Measurements from ENCODE around the gene HSF2BP. TPM values are rescaled to one million over a fixed set of nuclear protein-coding genes. Genes with fewer than 3 reads are reported as not detected.

HSF2BP gene
- polyA plus RNA-seq, 1 of the 3 experiments (the other 2 are of a cell fraction): 1.1 TPM

DNA sequence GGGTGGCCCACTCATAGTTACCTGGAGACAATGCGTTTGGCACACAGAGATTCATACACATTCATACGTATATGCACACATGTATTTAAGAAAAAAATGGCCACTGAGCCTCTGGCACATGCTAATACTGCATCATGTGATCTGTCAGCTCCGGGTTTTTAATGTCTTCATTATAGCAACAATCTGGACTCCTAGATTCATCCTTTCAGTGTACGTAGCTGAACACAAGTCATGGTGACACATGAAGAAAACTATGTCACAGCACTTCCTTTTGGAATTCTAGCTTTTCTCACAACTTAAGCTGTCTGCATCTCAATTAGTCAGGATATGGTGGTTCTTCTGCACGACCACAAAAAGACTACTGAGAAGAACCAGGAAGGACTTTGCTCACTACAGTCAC, 24.7 kb downstream of the HSF2BP start (continued):
- TF ChIP-seq ZBTB33 (IDR thresholded peaks at IDR 0.05; ENCODE audit: borderline replicate concordance, low read depth): no peak
- no peak for TF ChIP-seq POLR2AphosphoS5 (IDR thresholded peaks at IDR 0.05; ENCODE audit: low read depth, low read length)
- no peak for TF ChIP-seq GATA2 (CRISPR knock-in tag; IDR thresholded peaks at IDR 0.05)
- TF ChIP-seq, protein P1, sequence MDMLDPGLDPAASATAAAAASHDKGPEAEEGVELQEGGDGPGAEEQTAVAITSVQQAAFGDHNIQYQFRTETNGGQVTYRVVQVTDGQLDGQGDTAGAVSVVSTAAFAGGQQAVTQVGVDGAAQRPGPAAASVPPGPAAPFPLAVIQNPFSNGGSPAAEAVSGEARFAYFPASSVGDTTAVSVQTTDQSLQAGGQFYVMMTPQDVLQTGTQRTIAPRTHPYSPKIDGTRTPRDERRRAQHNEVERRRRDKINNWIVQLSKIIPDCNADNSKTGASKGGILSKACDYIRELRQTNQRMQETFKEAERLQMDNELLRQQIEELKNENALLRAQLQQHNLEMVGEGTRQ (IDR thresholded peaks at IDR 0.05; ENCODE audit: borderline replicate concordance, low read depth, low read length): no peak
- TF ChIP-seq FOXM1 (IDR thresholded peaks at IDR 0.05; ENCODE audit: low read depth): no peak
- TF ChIP-seq TCF12 (IDR thresholded peaks at IDR 0.05): no peak
- TF ChIP-seq YY1 (IDR thresholded peaks at IDR 0.05; ENCODE audit: low read depth): no peak
- no peak for TF ChIP-seq JUND (IDR thresholded peaks at IDR 0.05)
- no peak for TF ChIP-seq USF1 (IDR thresholded peaks at IDR 0.05; ENCODE audit: borderline replicate concordance, low read depth)
- TF ChIP-seq EZH2phosphoT487 (IDR thresholded peaks at IDR 0.05; ENCODE audit: borderline replicate concordance, low read depth): no peak
- no peak for TF ChIP-seq MEF2A (IDR thresholded peaks at IDR 0.05; ENCODE audit: borderline replicate concordance, low read depth)
- no peak for TF ChIP-seq PBX3 (IDR thresholded peaks at IDR 0.05)
- TF ChIP-seq NRF1 (IDR thresholded peaks at IDR 0.05; ENCODE audit: low read depth, low read length): no peak
- TF ChIP-seq EP300 (IDR thresholded peaks at IDR 0.05; ENCODE audit: borderline replicate concordance in 1 of 2, low read depth in 1 of 2, low read length in 1 of 2): no peak

GRCh38 chr21:43632373-43632905, 26.8 kb downstream of the HSF2BP start:
- no peak for DNase-seq
- Histone ChIP-seq H3K9me3 (no peaks in the 10 kb centered on the region), H3K4me2 (no peak overlapping the region), H3K79me2 (ENCODE audit: insufficient read depth) (no peaks in the 10 kb centered on the region), H2AFZ (ENCODE audit: low read depth) (no peak overlapping the region), H3K4me3 (ENCODE audit: low read depth in 2 of 2, low read length in 1 of 2) (no peak overlapping the region), H3K36me3 (replicated peaks in 1 of 2; ENCODE audit: control insufficient read depth in 1 of 2, insufficient read depth in 2 of 2, low read length in 1 of 2) (no peaks in the 10 kb centered on the region), H3K4me1 (ENCODE audit: control insufficient read depth in 1 of 2, insufficient read depth in 2 of 2, low read depth in 1 of 2, low read length in 1 of 2) (no peaks in the 10 kb centered on the region), H3K9ac (no peak overlapping the region), H3F3A (replicated peaks; ENCODE audit: insufficient read depth) (no peaks in the 10 kb centered on the region), H3K9me2 (no peaks in the 10 kb centered on the region), H4K20me1 (ENCODE audit: insufficient read depth) (no peaks in the 10 kb centered on the region), H3K27ac (ENCODE audit: low read depth in 2 of 2, low read length in 1 of 2) (no peak overlapping the region), H3K27me3 (ENCODE audit: insufficient read depth) (no peaks in the 10 kb centered on the region)
- no peak for TF ChIP-seq EZH2phosphoT487 (IDR thresholded peaks at IDR 0.05; ENCODE audit: borderline replicate concordance, low read depth)
- no peak for TF ChIP-seq RFX5 (IDR thresholded peaks at IDR 0.05; ENCODE audit: low read length)
- TF ChIP-seq YY1 (IDR thresholded peaks at IDR 0.05; ENCODE audit: low read depth): no peak
- no peak for TF ChIP-seq MEF2A (IDR thresholded peaks at IDR 0.05; ENCODE audit: borderline replicate concordance, low read depth)
- TF ChIP-seq JUND (IDR thresholded peaks at IDR 0.05): no peak
- TF ChIP-seq NRF1 (IDR thresholded peaks at IDR 0.05; ENCODE audit: low read depth, low read length): no peak
- ChIA-PET CTCF (no interaction called here), POLR2A (no interaction called here)
- 68% methylated on average over 5 of the region's 5 CpGs for whole genome bisulfite sequencing (ENCODE audit: low lambda C conversion rate)
